CD4-positive, alpha-beta T cell treated with Interferon alpha-2 for 1 hour (primary cell): ENCODE data around the gene SRP9.
"Not testable (repeated sequence)": the region's sequence is repeated elsewhere in the genome, so short reads cannot be mapped to it uniquely, and the experiment has no call there.

Experiments used
- DNase-seq, 2 donors: peaks; one replicate each; pipeline ENCODE4 v3.0.0-alpha.2; 2020 to 2022

SRP9 gene

DNA sequence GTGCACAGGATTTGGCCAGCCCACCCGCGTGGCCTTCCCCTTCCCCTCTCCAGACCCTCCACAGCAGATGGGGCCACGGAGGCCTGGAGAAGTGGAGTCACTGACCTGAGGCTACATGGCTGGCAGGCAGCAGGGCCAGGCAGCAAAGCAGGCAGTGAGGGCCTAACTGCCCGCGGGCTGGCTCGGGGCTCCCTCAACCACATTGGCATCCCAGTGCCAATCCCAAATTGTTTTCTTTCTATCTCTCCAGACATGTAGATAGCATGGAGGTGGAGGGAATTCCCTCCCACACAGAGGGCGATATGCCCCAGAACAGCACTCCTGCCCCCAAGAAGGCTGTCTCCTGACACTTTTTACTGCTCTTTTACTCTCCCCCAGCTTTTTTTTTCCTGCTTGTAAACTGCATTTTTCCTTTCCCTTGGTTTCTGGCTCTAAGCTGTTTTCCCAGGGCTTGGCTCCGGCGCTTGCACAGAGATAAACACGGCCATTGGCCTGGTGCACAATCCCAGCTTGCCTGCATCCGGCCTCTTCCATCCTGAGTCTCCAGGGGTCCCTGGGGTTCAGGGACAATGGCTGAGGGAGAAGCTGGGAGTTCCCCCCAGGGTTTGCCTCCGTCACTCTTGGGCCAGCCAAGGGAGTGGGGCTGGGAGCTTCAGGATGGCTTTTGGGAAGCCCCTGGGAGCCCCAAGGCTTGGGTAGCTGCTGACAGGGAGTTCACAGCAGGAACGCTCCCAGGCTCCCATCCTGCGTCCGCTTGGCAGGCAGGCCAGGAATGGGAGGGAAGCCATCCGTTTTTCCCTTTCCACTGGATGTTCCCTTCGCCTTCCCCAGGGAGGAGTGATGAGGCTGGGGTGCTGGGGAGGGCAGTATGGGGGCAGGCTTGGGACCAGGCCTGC, 39.3 kb downstream of the SRP9 start:
- DNase-seq = no peak

DNA sequence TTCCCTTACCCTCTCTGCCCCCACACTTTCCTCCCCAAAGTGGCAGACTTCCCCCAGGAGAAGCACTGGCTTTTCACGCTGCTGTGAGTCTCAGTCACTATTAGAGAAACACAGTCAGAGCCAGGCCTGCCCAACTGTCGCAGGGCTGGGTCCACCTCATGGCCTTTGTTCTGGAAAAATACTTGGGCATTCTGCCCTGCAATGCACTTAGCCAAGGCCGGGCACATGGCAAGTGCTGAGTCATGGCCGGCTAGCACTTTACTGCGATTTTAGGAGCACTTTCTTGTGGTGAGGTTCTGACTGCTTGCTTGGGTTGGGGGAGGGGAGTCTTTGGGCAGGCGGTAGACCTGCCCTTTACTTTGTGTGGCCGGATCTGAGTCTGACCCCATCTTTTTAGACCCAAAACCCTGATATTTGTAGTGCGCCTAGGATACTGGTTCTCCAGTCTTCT, 40.0 kb downstream of the SRP9 start:
- no peak for DNase-seq

GRCh38 chr1:225818229-225818628, 40.6 kb downstream of the SRP9 start:
- DNase-seq = no peak

DNA sequence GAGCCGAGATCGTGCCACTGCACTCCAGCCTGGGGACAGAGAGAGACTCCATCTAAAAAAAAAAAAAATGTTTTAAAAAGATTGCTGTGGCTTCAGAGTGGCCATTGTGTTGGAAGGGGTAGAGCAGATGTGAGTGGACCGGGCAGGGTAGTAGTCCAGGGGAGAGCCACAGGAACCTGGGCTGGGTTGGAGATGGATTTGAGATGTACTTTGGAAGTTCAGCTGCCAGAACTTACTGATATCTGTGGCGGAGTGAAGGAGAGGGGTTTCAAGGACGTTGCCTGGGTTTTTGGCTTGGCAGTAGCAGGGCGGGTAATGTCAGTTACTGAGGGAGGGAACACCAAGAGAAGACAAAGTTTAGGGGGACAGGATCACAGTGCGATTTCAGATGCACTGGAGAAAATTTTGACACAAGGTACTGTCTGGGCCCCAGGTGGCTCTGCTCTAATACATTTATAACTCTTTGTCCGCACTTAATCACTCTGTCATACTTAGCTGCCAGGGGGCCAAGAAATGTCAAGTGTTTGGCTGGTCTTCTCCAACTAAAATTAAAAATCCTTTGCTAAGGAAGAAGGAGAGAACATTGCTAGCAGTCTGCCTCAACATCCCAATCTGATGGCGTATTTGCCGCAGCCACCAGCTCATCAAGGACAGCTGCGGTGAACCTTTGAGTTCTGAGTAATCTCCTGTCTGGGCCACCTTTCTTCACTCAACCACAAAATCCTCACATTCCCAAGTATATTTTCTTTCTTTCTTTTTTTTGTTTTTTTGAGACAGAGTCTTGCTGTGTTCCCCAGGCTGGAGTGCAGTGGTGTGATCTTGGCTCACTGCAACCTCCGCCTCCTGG, 41.9 kb downstream of the SRP9 start:
- DNase-seq = no peak

GRCh38 chr1:225820522-225821120, 43.0 kb downstream of the SRP9 start:
- no peak for DNase-seq

GRCh38 chr1:225822655-225823403, 45.2 kb downstream of the SRP9 start:
- no peak for DNase-seq

- no peak for DNase-seq
These were observed 46.2 kb downstream of the SRP9 start for GRCh38 chr1:225823811-225824261.

DNA sequence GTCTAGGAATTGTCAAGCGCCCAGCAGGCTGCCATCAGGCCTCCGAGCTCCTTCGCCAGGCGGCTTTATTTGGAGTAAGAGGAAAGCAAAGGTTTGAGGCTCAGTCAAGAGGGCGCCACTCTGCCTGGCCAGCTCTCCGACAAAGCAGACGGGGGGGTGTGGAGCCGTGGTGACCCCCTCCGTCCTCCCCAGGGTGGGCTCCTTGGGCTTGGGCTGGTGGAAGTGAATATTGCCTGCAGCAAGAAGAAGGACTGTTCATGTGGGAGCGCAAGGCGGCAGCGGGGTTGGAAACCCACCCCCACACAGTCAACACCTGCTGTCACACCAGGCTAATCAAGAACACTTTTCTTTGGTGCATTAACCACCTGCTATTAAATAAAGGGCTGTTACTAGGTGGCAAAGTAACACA, 46.9 kb downstream of the SRP9 start:
- DNase-seq = no peak

DNA sequence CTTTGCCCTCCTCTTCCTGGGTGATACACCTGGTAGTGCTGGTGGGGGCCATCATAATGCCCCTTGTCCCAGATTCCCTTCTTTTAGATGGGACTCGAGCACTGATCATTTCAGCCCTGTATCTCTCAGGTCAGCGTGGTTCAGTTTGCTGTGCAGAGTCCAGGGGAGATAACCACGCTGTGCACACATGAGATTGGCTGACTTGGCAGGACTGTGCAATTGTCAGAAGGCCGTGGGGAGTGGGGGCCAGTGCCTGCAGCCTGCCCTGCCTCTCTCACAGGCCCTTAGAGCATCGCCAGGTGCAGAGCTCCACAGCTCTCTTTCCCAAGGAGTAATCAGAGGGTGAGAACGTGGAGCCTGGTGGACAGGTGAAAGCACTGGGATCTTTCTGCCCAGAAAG, 47.5 kb downstream of the SRP9 start:
- no peak for DNase-seq

GRCh38 chr1:225825607-225826007, 48.0 kb downstream of the SRP9 start:
- no peak for DNase-seq

GRCh38 chr1:225827076-225827475, 49.5 kb downstream of the SRP9 start:
- DNase-seq = no peak

- DNase-seq = no peak
These were observed 51.2 kb downstream of the SRP9 start for GRCh38 chr1:225828706-225829345.

DNA sequence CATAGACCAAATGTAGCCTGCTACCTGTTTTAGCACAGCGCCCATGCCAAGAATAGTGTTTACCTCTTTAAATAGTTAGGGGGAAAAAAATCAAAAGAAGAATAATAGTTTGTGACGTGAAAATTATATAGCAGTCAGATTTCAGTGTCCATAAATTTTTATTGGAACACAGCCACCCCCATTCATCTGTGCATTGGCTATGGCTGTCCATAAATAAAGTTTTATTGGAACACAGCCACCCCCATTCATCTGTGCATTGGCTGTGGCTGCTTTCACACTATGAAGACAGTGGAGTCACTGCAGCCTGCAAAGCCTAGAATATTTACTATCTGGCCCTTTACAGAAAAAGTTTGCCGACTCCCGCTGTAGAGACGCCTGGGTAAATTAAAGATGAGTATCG, 53.2 kb downstream of the SRP9 start:
- DNase-seq = no peak

DNA sequence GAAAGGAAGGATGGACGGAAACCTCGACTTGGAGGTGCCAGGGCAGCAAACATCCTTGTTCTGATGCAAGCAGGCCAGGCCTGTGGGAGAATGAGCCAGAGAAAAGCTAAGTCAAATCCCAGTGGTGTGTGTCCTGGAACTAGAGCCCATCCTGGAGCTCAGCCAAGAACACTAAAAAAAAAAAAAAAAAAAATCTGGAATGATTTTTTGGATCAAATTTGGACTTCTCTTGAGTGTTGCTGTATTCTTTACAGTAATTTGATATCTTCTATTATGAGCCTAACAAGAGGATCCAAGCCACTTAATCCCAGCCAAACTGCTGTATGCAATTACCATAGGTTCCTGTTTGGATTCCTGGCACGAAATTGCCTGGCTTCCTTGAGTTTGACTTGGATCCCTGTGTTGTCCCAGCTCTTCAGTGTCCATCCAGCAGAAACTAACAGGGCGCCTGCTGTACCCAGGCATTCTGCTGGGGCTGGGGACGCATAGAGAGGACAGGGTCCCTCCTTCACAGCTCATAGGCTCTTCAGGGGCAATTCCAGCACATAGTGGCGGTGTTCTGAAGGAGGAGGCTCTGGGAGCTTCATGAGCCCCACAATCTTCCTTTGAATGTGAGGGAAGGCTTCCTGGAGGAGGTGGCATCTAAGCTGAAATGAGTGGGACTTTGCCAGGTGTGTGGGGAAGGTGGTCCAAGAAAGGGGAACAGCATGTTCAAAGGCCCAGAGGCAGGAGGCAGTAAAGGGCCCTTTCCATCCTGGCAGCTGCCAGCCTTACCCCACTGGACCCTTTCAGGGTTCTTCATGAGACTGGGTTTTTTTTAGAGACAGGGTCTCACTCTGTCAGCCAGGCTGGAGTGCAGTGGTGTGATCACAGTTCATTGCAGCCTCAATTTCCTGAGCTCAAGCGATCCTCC, 57.0 kb downstream of the SRP9 start:
- DNase-seq = no peak

GRCh38 chr1:225835856-225836255, 58.2 kb downstream of the SRP9 start:
- no peak for DNase-seq

DNA sequence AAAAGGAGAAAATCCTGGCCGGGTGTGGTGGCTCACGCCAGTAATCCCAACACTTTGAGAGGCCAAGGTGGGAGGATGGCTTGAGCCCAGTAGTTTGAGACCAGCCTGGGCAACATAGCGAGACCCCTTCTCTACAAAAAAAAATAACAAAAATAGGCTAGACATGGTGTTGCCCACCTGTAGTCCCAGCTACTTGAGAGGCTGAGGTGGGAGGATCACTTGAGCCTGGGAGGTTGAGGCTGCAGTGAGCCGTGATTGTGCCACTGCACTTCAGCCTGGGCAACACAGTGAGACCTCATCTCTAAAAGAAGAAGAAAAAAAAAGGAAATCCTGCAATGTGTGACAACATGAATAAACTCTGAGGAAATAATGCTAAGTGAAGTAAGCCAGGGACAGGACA, 58.7 kb downstream of the SRP9 start:
- DNase-seq = not testable (repeated sequence)

DNA sequence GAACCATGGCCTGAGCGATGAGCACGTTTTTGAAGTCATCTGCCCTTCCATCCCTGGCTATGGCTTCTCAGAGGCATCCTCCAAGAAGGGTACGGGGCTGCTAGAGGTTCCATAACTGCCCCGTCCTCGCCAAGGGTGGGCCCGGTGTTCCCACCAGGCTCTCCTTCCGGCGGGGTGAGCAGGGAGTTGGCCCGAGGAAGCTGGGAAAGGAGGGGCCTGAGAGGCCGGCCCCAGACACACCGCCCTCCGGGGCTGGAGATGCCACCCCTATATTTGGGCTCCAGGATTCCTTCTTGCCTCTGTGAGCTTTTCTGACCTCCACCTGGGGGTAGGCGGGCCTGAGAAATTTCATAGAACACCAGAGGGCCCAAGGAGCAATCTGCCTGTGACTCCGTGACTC, 61.2 kb downstream of the SRP9 start:
- no peak for DNase-seq
